Smooth muscle cell (in vitro differentiated cells): ENCODE data around the gene SHC3. TPM values are rescaled to one million over a fixed set of nuclear protein-coding genes. Genes with fewer than 3 reads are reported as not detected.

ENCODE experiments used
- DNase-seq: peaks from one replicate; lab custom pipeline; 2025; ENCODE audit not compliant: unreplicated experiment; lab: John Stamatoyannopoulos, UW
- H2AFZ ChIP-seq: fragments of 200-600 bp; sonication (generic); 2 replicates; pipeline ENCODE4 v1.6.0; 2016; ENCODE audit warnings: antibody characterized with exemption, low read depth, mild to moderate bottlenecking
- H3F3A ChIP-seq: fragments of 200-600 bp; sonication (generic); 2 replicates; pipeline ENCODE4 v1.6.0; 2017; ENCODE audit warnings: antibody characterized with exemption, low read depth
- H3K27ac ChIP-seq: fragments of 200-600 bp; sonication (generic); 2 replicates; pipeline ENCODE4 v1.5.1; 2016; ENCODE audit warnings: low read depth, mild to moderate bottlenecking
- H3K27me3 ChIP-seq: fragments of 200-600 bp; sonication (generic); 2 replicates; pipeline ENCODE4 v1.6.1; 2016; ENCODE audit warnings: low read depth, mild to moderate bottlenecking
- H3K36me3 ChIP-seq: fragments of 200-600 bp; sonication (generic); 2 replicates; pipeline ENCODE4 v1.5.1; 2016; ENCODE audit warnings: low read depth
- H3K4me1 ChIP-seq: fragments of 200-600 bp; sonication (generic); 2 replicates; pipeline ENCODE4 v1.5.1; 2016; ENCODE audit warnings: low read depth
- H3K4me2 ChIP-seq: fragments of 200-600 bp; sonication (generic); 2 replicates; pipeline ENCODE4 v1.6.0; 2016; ENCODE audit warnings: mild to moderate bottlenecking
- H3K4me3 ChIP-seq: fragments of 200-600 bp; sonication (generic); 2 replicates; pipeline ENCODE4 v1.5.1; 2016; ENCODE audit warnings: mild to moderate bottlenecking
- H3K79me2 ChIP-seq: fragments of 200-600 bp; sonication (generic); 2 replicates; pipeline ENCODE4 v1.6.0; 2016; ENCODE audit warnings: low read depth, mild to moderate bottlenecking
- H3K9ac ChIP-seq: fragments of 200-600 bp; sonication (generic); 2 replicates; pipeline ENCODE4 v1.6.0; 2016; ENCODE audit warnings: low read depth
- H3K9me3 ChIP-seq: fragments of 200-600 bp; sonication (generic); replicated peaks from 2 replicates; pipeline ENCODE4 v1.5.1; 2016; ENCODE audit warnings: low read depth
- H4K20me1 ChIP-seq: fragments of 200-600 bp; sonication (generic); 2 replicates; pipeline ENCODE4 v1.6.0; 2016; ENCODE audit warnings: low read depth
- WGBS: methylation state at CpG from one replicate; pipeline ENCODE4 v1.1.7; 2016; ENCODE audit warnings: low lambda C conversion rate; 5-methylcytosine and 5-hydroxymethylcytosine counted together
- polyA plus RNA-seq: library from polyadenylated mRNA; unstranded; fragments of >200 nt; fragmentation: Nextera tagmentation; extraction: Ambion mirVana; gene quantifications from 2 replicates; pipeline ENCODE4 v1.2.1, GENCODE V29; 2016
- total RNA-seq: library from RNA; depleted of rRNA; stranded (reverse); fragments of >200 nt; gene quantifications from 2 replicates; pipeline ENCODE4 v1.2.3, GENCODE V29; 2014
- TF ChIP-seq, protein P1 (sequence below): fragments of 200-600 bp; sonication (generic); IDR thresholded peaks from 2 replicates; pipeline ENCODE4 v1.5.1; 2017; ENCODE audit warnings: borderline replicate concordance, mild to moderate bottlenecking, antibody characterized with exemption; ENCODE audit not compliant: insufficient read depth, poor library complexity, severe bottlenecking

SHC3 gene
- total and polyA plus RNA-seq, 2 experiments from 2014 or later, result 0.38 to 0.67 TPM

- WGBS, result 30% methylated on average over 11 of the region's 11 CpGs
- no peaks in the 10 kb centered on the region for H3K36me3 ChIP-seq
- TF ChIP-seq, protein P1, sequence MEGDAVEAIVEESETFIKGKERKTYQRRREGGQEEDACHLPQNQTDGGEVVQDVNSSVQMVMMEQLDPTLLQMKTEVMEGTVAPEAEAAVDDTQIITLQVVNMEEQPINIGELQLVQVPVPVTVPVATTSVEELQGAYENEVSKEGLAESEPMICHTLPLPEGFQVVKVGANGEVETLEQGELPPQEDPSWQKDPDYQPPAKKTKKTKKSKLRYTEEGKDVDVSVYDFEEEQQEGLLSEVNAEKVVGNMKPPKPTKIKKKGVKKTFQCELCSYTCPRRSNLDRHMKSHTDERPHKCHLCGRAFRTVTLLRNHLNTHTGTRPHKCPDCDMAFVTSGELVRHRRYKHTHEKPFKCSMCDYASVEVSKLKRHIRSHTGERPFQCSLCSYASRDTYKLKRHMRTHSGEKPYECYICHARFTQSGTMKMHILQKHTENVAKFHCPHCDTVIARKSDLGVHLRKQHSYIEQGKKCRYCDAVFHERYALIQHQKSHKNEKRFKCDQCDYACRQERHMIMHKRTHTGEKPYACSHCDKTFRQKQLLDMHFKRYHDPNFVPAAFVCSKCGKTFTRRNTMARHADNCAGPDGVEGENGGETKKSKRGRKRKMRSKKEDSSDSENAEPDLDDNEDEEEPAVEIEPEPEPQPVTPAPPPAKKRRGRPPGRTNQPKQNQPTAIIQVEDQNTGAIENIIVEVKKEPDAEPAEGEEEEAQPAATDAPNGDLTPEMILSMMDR, result no peak
- H3K79me2 ChIP-seq, result no peaks in the 10 kb centered on the region
- H3F3A ChIP-seq, result peaks cover 8% of the 10 kb centered on the region
- no peaks in the 10 kb centered on the region for H4K20me1 ChIP-seq
- H3K4me1 ChIP-seq, result peaks cover 32% of the 10 kb centered on the region
- H3K9me3 ChIP-seq, result no peaks in the 10 kb centered on the region
- peaks cover 39% of the 10 kb centered on the region for H3K27me3 ChIP-seq
- H2AFZ ChIP-seq, result peak overlapping the region; percentile 81
- H3K4me3 ChIP-seq, result peak overlapping the region; percentile 59
- peak overlapping the region; percentile 93 for H3K4me2 ChIP-seq
- DNase-seq, result no peak
- H3K9ac ChIP-seq, result no peak overlapping the region
- no peak overlapping the region for H3K27ac ChIP-seq
Measured at GRCh38 chr9:89178830-89179539, 367 bp upstream of the SHC3 start.

- TF ChIP-seq, protein P1, result no peak
- H2AFZ ChIP-seq, result peak overlapping the region; percentile 79
- 2% methylated on average over 36 of the region's 38 CpGs for WGBS
Measured at GRCh38 chr9:89177012-89177943, 1.3 kb downstream of the SHC3 start.

GRCh38 chr9:89175828-89176261 is 2.8 kb downstream of the SHC3 start:
- TF ChIP-seq, protein P1, result no peak
- Histone ChIP-seq H3K4me3 (no peak overlapping the region), H3K9ac (no peak overlapping the region), H2AFZ (no peak overlapping the region), H3F3A (peaks cover 8% of the 10 kb centered on the region), H3K4me2 (no peak overlapping the region), H3K4me1 (peaks cover 32% of the 10 kb centered on the region), H3K27me3 (peaks cover 39% of the 10 kb centered on the region), H3K79me2 (no peaks in the 10 kb centered on the region), H4K20me1 (no peaks in the 10 kb centered on the region), H3K27ac (no peak overlapping the region), H3K36me3 (no peaks in the 10 kb centered on the region), H3K9me3 (no peaks in the 10 kb centered on the region)
- WGBS, result 89% methylated on average over 5 of the region's 5 CpGs
- no peak for DNase-seq

More at GRCh38 chr9:89177012-89177943, 1.3 kb downstream of the SHC3 start:
- H3K4me3 ChIP-seq, result peak overlapping the region; percentile 59
- no peak overlapping the region for H3K9ac ChIP-seq
- H3K4me1 ChIP-seq, result peaks cover 32% of the 10 kb centered on the region
- no peaks in the 10 kb centered on the region for H4K20me1 ChIP-seq
- H3K27ac ChIP-seq, result no peak overlapping the region
- no peaks in the 10 kb centered on the region for H3K79me2 ChIP-seq
- H3F3A ChIP-seq, result peaks cover 8% of the 10 kb centered on the region
- no peaks in the 10 kb centered on the region for H3K36me3 ChIP-seq
- H3K27me3 ChIP-seq, result peaks cover 39% of the 10 kb centered on the region
- no peaks in the 10 kb centered on the region for H3K9me3 ChIP-seq
- peak overlapping the region; percentile 93 for H3K4me2 ChIP-seq
- no peak for DNase-seq
